GM12801 (cell line): ENCODE measurements around the gene SDCCAG8.

Source experiments
- TF ChIP-seq, protein P1 (sequence below): IDR thresholded peaks from one replicate; pipeline ENCODE4 v1.5.1; 2011; ENCODE audit warnings: control low read depth; ENCODE audit not compliant: insufficient read length; ENCODE audit errors: extremely low read depth

SDCCAG8 gene

DNA sequence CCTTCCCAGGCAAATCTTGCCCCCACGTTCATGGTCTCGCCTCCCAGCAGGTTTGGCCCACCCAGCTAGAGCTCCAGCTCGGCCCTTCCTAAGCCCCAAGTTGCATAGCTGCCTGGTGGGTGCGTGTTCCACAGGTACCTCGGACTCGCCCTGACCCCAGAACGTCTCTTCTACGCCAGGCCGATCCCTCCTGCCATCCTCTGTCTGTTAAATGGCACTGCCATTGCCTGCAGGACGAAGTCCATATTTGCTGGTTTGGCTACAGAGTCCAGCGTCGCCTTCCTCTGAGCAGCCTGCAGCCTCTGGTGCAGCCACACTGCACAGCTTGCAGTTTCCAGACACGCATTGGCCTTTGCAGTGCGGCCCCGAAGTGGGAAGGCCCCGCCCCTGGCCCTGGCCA is 228.1 kb downstream of the SDCCAG8 start:
- TF ChIP-seq, protein P1, sequence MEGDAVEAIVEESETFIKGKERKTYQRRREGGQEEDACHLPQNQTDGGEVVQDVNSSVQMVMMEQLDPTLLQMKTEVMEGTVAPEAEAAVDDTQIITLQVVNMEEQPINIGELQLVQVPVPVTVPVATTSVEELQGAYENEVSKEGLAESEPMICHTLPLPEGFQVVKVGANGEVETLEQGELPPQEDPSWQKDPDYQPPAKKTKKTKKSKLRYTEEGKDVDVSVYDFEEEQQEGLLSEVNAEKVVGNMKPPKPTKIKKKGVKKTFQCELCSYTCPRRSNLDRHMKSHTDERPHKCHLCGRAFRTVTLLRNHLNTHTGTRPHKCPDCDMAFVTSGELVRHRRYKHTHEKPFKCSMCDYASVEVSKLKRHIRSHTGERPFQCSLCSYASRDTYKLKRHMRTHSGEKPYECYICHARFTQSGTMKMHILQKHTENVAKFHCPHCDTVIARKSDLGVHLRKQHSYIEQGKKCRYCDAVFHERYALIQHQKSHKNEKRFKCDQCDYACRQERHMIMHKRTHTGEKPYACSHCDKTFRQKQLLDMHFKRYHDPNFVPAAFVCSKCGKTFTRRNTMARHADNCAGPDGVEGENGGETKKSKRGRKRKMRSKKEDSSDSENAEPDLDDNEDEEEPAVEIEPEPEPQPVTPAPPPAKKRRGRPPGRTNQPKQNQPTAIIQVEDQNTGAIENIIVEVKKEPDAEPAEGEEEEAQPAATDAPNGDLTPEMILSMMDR, result no peak

DNA sequence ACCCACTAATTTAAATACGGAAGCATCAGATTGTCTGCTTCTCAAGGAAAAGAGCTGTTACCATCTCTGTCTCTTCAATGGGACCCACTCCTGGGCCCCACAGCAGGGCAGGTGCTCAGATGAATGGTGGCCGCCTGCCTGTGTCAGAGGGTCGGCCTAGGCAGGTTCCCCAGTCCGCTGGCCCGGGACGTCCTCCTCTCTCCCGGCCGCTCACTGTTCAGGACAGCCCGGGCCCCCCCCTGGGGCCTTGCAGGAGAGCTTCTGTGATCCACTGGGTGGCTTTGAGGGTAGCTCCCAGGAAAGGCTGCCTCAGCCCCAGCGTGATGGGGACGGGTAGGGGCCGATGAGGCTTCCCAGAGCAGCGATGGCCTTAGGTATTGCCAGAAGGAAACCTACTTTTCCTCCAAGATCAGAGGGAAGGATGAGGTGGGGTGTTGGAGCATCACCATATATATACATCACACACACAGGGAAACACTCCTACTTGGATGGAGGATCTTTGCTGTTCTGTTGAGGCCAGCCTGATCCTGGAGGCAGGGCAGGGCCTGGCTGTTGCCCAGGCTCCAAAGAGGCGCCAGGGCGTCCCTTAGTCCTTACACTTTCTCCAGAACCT is 231.3 kb downstream of the SDCCAG8 start:
- TF ChIP-seq, protein P1, result no peak

DNA sequence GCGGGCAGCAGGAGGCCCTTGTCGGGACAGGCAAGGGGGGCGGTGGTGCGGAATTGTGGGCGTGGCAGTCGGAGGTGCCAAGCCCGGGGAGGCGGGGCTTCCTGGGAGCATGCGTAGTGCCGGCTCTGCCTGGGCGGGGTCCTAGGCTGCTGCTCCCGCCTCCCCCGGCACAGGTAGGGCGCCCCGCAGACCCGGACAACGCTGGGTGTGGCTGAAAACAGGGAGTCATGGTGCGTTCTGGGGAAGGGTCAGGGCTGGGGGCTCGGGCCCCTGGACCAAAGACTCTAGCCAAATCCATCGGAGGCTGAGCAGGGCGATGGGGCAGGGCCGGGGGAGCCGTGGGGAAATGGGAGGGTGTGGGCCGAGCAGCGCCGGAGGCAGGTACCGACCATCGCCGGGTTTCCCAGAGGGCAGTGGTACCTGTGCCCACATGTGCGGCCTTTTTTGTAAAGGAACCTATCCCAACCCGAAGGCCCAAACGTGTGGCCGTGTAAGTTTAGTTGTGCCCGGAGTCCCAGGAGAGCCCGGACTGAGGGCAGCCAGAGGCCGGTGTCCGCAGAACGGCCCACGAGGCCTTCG is 231.9 kb downstream of the SDCCAG8 start:
- TF ChIP-seq, protein P1, result no peak

DNA sequence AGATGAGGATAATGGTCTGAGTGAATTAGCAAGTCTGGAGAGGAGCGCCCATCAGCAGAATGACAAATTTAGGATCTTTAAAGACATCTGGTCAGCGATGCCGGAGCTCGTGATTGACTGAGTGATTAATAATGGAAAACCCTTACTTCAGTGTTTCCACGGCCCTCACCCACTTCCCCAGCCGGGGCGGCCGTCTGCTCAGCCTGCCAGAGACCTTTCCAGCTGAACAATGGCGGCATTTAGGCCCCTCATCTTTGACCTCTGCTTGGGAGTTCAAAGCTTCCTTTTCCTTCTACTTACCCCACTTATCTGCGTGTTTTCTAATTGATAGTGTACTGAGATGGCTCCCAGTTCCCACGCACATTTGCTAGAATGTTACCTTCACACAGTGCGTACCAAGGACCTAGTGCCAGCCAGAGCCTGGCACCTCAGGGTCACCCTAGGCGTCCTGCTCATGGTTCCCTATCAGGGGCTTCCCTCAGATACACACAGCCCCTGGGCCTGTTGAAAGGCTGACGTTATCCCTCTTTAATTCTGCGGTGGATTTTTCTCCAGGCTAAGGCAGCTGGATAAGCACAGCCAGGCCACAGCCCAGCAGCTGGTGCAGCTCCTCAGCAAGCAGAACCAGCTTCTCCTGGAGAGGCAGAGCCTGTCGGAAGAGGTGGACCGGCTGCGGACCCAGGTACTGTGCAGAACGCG is 232.8 kb downstream of the SDCCAG8 start:
- TF ChIP-seq, protein P1, result no peak

DNA sequence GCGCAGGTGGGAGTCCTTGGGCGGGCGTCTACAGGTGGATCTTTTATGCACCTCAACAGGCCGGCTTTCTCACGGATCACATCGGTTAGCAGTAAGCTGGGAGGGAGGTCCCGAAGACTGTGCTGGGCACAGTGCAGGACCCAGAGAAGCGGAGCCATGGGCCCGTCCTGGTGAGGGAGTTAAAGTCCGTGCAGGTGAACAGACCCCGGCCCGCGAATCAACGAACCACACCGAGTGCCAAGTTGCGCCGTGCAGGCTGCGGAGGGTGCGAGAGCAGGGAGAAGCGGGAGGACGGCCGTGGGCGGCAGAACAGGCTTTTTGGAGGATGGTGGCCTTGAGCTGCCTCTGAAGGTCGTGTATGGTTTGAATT is 233.3 kb downstream of the SDCCAG8 start:
- TF ChIP-seq, protein P1, result no peak

DNA sequence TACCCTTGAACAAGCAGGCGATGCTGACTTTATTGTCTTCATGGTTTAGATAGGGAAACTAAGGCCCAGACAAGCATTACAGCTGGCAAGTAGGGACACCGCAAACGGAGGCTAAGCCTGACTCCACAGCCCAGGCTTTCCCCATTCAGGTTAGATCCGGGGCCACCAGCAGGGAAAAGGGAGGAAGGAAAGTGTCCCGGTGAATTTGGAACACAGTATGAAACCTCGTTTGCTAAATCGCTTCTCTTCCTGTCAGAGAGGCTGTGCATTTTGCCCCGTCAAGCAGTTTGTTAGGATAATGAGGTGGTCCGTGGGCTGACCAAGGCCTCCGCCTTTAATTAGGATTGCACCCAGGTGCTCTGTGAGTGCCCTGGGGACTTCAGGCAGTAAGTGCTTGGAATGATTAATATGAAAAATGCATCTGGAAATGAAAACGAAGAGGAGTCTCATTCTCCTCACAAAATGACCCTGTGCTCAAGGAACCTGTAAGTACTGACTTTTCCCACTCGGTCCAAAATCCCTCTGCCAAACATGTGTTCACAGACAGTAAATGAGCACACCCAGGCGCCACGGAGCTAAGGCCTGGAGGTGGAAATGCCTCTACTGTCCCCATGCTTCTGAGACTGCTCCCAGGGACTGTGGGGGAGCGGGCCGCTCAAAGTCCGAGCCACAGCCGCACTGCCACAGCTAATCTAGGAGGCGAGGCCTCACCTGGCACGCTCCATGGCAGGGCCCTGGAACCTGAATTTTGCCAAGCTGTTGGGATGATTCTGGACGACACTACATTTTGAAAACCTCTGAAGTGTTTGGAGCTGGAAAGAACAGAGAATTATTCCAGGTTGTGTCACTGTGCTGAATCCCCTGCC is 234.1 kb downstream of the SDCCAG8 start:
- TF ChIP-seq, protein P1, result no peak
